HFFc6 (cell line): ENCODE results near the gene BRSK1. TPM values are rescaled to one million over a fixed set of nuclear protein-coding genes. Genes with fewer than 3 reads are reported as not detected.

Source experiments
- DNase-seq: peaks from one replicate; pipeline ENCODE4 v3.0.0-alpha.2; 2018
- H3K27ac Mint-ChIP-seq: 2 replicates; pipeline ENCODE4 v1.8.0; 2020; ENCODE audit warnings: mild to moderate bottlenecking, mixed read lengths
- H3K27me3 Mint-ChIP-seq: 2 replicates; pipeline ENCODE4 v1.8.0; 2021; ENCODE audit warnings: mild to moderate bottlenecking, moderate library complexity, mixed read lengths; ENCODE audit not compliant: insufficient read depth
- H3K36me3 Mint-ChIP-seq: 2 replicates; pipeline ENCODE4 v1.8.0; 2021; ENCODE audit warnings: low read depth, mixed read lengths
- H3K4me1 Mint-ChIP-seq: 2 replicates; pipeline ENCODE4 v1.8.0; 2020; ENCODE audit warnings: low read depth, mixed read lengths
- H3K4me3 Mint-ChIP-seq: 2 replicates; pipeline ENCODE4 v1.8.0; 2020; ENCODE audit warnings: mild to moderate bottlenecking, moderate library complexity, mixed read lengths
- H3K9me3 Mint-ChIP-seq: 2 replicates; pipeline ENCODE4 v1.8.0; 2020; ENCODE audit warnings: mild to moderate bottlenecking, mixed read lengths
- CTCF ChIP-seq: fragments of 200-600 bp; sonication (generic); IDR thresholded peaks from 2 replicates; pipeline ENCODE4 v1.5.0; 2021; ENCODE audit warnings: antibody characterized with exemption, mild to moderate bottlenecking
- total RNA-seq, 6 experiments: library from RNA; stranded (reverse); fragmentation: NEBNext Ultra II Directional; extraction: Animal tissue kit (Norgen Biotek cat#: 25700); gene quantifications; 2 replicates in 1 of 6; 3 replicates in 5 of 6; pipeline ENCODE4 v1.2.3, GENCODE V29; 2021

BRSK1 gene
- total RNA-seq, 6 experiments from 2014 or later, result 10.9 to 12.0 (median 11.3) TPM

- Mint-ChIP-seq H3K27ac (no peak overlapping the region), H3K27me3 (peaks cover 2% of the 10 kb centered on the region), H3K4me3 (peak overlapping the region; percentile 74; the same call in 1 of the 2 replicates), H3K9me3 (no peaks in the 10 kb centered on the region), H3K36me3 (peaks cover 7% of the 10 kb centered on the region; the same call in 1 of the 2 replicates), H3K4me1 (0 out of 2 replicates have a peak, but pooled peaks cover 7% of the 10 kb centered on the region)
- DNase-seq, result no peak
- TF ChIP-seq CTCF, result no peak
Measured at GRCh38 chr19:55300886-55301458, 17.2 kb downstream of the BRSK1 start.

GRCh38 chr19:55301459-55302317, 17.9 kb downstream of the BRSK1 start:
- peak; percentile 99 for TF ChIP-seq CTCF
- H3K36me3 Mint-ChIP-seq, result peaks cover 10% of the 10 kb centered on the region; the same call in 1 of the 2 replicates
- no peak overlapping the region for H3K27ac Mint-ChIP-seq
- DNase-seq, result peak; percentile 68
- H3K27me3 Mint-ChIP-seq, result peaks cover 2% of the 10 kb centered on the region
- 0 out of 2 replicates have a peak, but pooled peaks cover 7% of the 10 kb centered on the region for H3K4me1 Mint-ChIP-seq
- peak overlapping the region; percentile 74 for H3K4me3 Mint-ChIP-seq
- H3K9me3 Mint-ChIP-seq, result no peaks in the 10 kb centered on the region

GRCh38 chr19:55302318-55302703, 18.5 kb downstream of the BRSK1 start:
- Mint-ChIP-seq H3K9me3 (no peaks in the 10 kb centered on the region), H3K36me3 (peaks cover 16% of the 10 kb centered on the region; the same call in 1 of the 2 replicates)
- no peak for TF ChIP-seq CTCF

GRCh38 chr19:55303477-55303876, 19.7 kb downstream of the BRSK1 start:
- DNase-seq, result no peak
- H3K4me1 Mint-ChIP-seq, result 0 out of 2 replicates have a peak, but pooled peaks cover 7% of the 10 kb centered on the region
- TF ChIP-seq CTCF, result no peak
- H3K27me3 Mint-ChIP-seq, result peaks cover under 1% of the 10 kb centered on the region
- H3K36me3 Mint-ChIP-seq, result peaks cover 16% of the 10 kb centered on the region; the same call in 1 of the 2 replicates
- no peak overlapping the region for H3K4me3 Mint-ChIP-seq
- H3K9me3 Mint-ChIP-seq, result no peaks in the 10 kb centered on the region
- no peak overlapping the region for H3K27ac Mint-ChIP-seq

More at GRCh38 chr19:55302318-55302703, 18.5 kb downstream of the BRSK1 start:
- H3K27ac Mint-ChIP-seq, result no peak overlapping the region
- peak overlapping the region; percentile 74; the same call in 1 of the 2 replicates for H3K4me3 Mint-ChIP-seq
- H3K4me1 Mint-ChIP-seq, result 0 out of 2 replicates have a peak, but pooled peaks cover 7% of the 10 kb centered on the region
- DNase-seq, result no peak
- H3K27me3 Mint-ChIP-seq, result peaks cover 2% of the 10 kb centered on the region

GRCh38 chr19:55304279-55304978, 20.6 kb downstream of the BRSK1 start:
- H3K27me3 Mint-ChIP-seq, result no peaks in the 10 kb centered on the region; the same call in none of the 2 replicates
- H3K9me3 Mint-ChIP-seq, result no peaks in the 10 kb centered on the region
- peaks cover 16% of the 10 kb centered on the region; the same call in 1 of the 2 replicates for H3K36me3 Mint-ChIP-seq
- DNase-seq, result no peak
- no peak for TF ChIP-seq CTCF
- H3K27ac Mint-ChIP-seq, result no peak overlapping the region
- no peak overlapping the region for H3K4me3 Mint-ChIP-seq
- H3K4me1 Mint-ChIP-seq, result 0 out of 2 replicates have a peak, but pooled peaks cover 7% of the 10 kb centered on the region
